ENCODE measurements around the gene KCNN4. TPM values are rescaled to one million over a fixed set of nuclear protein-coding genes. Genes with fewer than 3 reads are reported as not detected.

The KCNN4 gene
- total RNA-seq, 5 donors from 2014 or later (not counting 1 experiment from before 2014, with no cell fraction given): 21.9 to 90.1 (median 37.6) TPM

DNA sequence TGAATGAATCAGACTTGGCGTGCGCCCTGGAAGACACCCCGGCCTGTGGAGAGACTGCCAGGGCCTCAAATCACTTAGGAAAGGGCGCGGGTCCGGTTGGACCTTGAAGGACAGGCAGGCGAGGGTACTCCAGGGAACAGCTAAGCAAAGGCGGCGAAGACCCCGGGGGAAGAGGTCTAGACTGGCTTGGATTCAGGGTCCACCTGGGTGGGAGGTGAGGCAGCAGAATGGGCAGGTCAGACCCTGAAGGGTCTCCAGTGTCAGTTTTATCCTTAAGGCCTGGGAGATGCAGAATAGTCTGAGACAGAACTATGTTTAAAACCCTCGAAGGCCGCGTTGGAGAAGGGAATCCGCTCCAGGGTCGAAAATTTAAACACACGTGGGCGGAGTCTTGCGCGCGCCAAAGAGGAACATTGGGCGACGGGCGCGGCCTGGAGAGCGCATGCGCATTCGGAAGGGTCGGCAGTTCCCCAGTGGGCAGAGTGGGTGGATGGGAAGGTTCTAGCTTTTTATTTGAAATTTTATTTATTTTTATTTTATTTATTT lies 25.4 kb downstream of the KCNN4 start:
- H3K9me3 ChIP-seq: no peaks in the 10 kb centered on the region
- Mint-ChIP-seq H3K9me3 (no peaks in the 10 kb centered on the region), H3K4me1 (peaks cover 38 to 54% (median 40%) of the 10 kb centered on the region in 3 donors), H3K4me3 (peak overlapping the region; percentile 94 to 98 (median 98)), H3K27ac (peak overlapping the region; percentile 97 to 98), H3K27me3 (no peaks in the 10 kb centered on the region), H3K36me3 (peaks cover 10% of the 10 kb centered on the region)
- POLR2A ChIA-PET: interaction anchor here (0.6 to 1.0 kb wide), 3 partner anchors 227 to 297 kb away, joined by 3 to 5 read pairs (median 4); no protein-coding TSS in a partner anchor
- ATAC-seq (replicated peaks in 1 of 4) (peak; percentile 20 to 37 (median 26)), DNase-seq (peak; percentile 41 to 86 (median 65))
- H3K36me3 ChIP-seq (ENCODE audit: control insufficient read depth in 2 of 2, extremely low read depth in 1 of 2, insufficient read depth in 1 of 2, low read length in 1 of 2): peaks cover 8 to 10% of the 10 kb centered on the region in 2 donors
- H3K27me3 ChIP-seq (replicated peaks in 1 of 2; ENCODE audit: control insufficient read depth in 2 of 2, extremely low read depth in 1 of 2, insufficient read depth in 2 of 2, low read length in 1 of 2): no peaks in the 10 kb centered on the region
- CTCF ChIA-PET: interaction anchor here (0.6 to 2.3 kb wide), 8 partner anchors 9 to 200 kb away, joined by 3 to 13 read pairs (median 4); no protein-coding TSS in a partner anchor
- WGBS (ENCODE audit: insufficient coverage): 0% methylated on average over 19 of the region's 28 CpGs
- H3K27ac ChIP-seq (ENCODE audit: low read length): peak overlapping the region; percentile 95
- peak overlapping the region; percentile 75 to 91 for H3K4me3 ChIP-seq (ENCODE audit: control insufficient read depth in 1 of 2, extremely low read depth in 1 of 2, low read length in 1 of 2)
- H3K4me1 ChIP-seq (ENCODE audit: control insufficient read depth in 1 of 2, extremely low read depth in 1 of 2, insufficient read depth in 2 of 2, low read length in 2 of 2): peaks cover 2 to 35% of the 10 kb centered on the region in 2 experiments

DNA sequence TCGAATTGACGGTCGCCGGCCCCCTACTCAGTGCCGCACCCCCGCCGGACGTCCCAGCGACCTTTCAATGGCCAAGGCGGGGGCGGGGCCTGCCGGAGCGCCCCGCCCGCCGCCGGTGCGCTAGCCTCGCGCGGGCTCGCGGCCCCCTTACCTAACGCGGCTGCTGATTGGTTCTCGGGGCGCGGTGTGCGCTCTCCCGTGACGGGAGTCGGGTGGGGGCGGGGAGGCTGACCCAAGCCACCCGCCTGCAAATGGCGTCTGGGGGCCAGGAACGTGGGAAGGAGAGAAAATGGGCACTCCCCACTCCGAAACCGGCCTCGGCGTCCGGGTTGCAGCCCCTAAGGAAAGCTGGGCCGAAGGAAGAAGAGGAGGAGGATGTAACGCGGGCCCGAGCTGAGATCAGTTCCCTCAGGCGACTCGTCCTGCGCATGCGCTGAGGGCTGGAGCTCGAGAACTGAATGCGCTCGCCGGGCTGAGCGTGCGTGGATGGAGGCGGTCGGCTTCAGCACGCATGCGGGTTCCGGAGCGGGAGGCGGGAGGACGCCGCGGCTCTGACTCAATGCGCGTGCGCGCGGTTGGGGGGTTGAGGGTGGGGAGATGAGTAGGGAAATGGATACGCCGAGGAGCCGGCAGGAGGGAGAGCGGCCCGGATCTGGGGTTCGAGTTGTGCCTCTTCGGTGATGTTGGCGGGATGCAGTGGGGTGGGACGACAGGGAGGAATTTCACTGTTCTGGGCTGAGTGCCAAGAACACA lies 26.1 kb downstream of the KCNN4 start, which contains the start of gene SMG9:
SMG9 (minus strand) TSS at position 460 of the 753 bp plus-strand sequence. CDS start 4,221 bp downstream, outside the sequence.
- WGBS (ENCODE audit: insufficient coverage): under 1% methylated on average over 67 of the region's 79 CpGs
- H3K4me1 ChIP-seq (ENCODE audit: control insufficient read depth in 1 of 2, extremely low read depth in 1 of 2, insufficient read depth in 2 of 2, low read length in 2 of 2): peaks cover 2 to 35% of the 10 kb centered on the region in 2 experiments
- H3K4me1 Mint-ChIP-seq: peaks cover 38 to 58% (median 45%) of the 10 kb centered on the region in 3 donors

DNA sequence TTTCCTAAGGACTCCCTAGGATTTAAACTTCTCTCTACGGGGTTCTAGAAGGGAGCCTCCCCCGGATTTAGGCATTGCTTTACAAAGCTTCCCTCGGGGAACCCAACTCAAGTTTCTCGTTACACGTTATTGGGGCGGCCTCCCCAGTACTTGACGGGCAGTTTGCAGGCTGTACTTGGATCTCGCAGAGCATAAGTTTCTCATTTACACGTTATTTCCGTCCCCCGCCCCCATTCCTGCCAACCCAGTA lies 26.6 kb downstream of the KCNN4 start:
- no peaks in the 10 kb centered on the region for H3K9me3 Mint-ChIP-seq
- 1% methylated on average over 11 of the region's 11 CpGs for WGBS (ENCODE audit: insufficient coverage)
- Histone ChIP-seq H3K36me3 (ENCODE audit: control insufficient read depth in 2 of 2, extremely low read depth in 1 of 2, insufficient read depth in 1 of 2, low read length in 1 of 2) (peaks cover 9 to 22% of the 10 kb centered on the region in 2 donors), H3K4me1 (ENCODE audit: control insufficient read depth in 1 of 2, extremely low read depth in 1 of 2, insufficient read depth in 2 of 2, low read length in 2 of 2) (peaks cover 2 to 35% of the 10 kb centered on the region in 2 experiments), H3K4me3 (ENCODE audit: control insufficient read depth in 1 of 2, extremely low read depth in 1 of 2, low read length in 1 of 2) (peak overlapping the region; percentile 75 to 91), H3K27ac (ENCODE audit: low read length) (peak overlapping the region; percentile 95), H3K9me3 (no peaks in the 10 kb centered on the region), H3K27me3 (replicated peaks in 1 of 2; ENCODE audit: control insufficient read depth in 2 of 2, extremely low read depth in 1 of 2, insufficient read depth in 2 of 2, low read length in 1 of 2) (no peaks in the 10 kb centered on the region)
- peak overlapping the region; percentile 87 to 98 for H3K27ac Mint-ChIP-seq
- no peaks in the 10 kb centered on the region for H3K27me3 Mint-ChIP-seq
- peaks cover 20% of the 10 kb centered on the region for H3K36me3 Mint-ChIP-seq
- ChIA-PET CTCF (interaction anchor here in 1 of 2 donors (0.9 to 2.3 kb wide), 5 partner anchors 9 to 86 kb away, joined by 4 to 13 read pairs (median 5); no protein-coding TSS in a partner anchor), POLR2A (interaction anchor here (0.6 to 1.0 kb wide), 4 partner anchors 11 to 290 kb away, joined by 3 to 4 read pairs (median 4); no protein-coding TSS in a partner anchor)
- ATAC-seq (replicated peaks in 1 of 4) (no peak), DNase-seq (no peak)
- peaks cover 38 to 56% (median 45%) of the 10 kb centered on the region in 3 donors for H3K4me1 Mint-ChIP-seq
- peak overlapping the region; percentile 94 to 98 (median 98) for H3K4me3 Mint-ChIP-seq

More for the DNA sequence above, 26.1 kb downstream of the KCNN4 start, which contains the start of gene SMG9:
- CTCF ChIA-PET: interaction anchor here (0.6 to 2.3 kb wide), 8 partner anchors 8 to 200 kb away, joined by 3 to 13 read pairs (median 4); no protein-coding TSS in a partner anchor
- peaks cover 8 to 17% of the 10 kb centered on the region in 2 donors for H3K36me3 ChIP-seq (ENCODE audit: control insufficient read depth in 2 of 2, extremely low read depth in 1 of 2, insufficient read depth in 1 of 2, low read length in 1 of 2)
- Mint-ChIP-seq H3K36me3 (peaks cover 17% of the 10 kb centered on the region), H3K4me3 (peak within 1 kb of the TSS; percentile 94 to 98 (median 98)), H3K9me3 (no peaks in the 10 kb centered on the region), H3K27me3 (no peaks in the 10 kb centered on the region), H3K27ac (peak within 1 kb of the TSS; percentile 97 to 98)
- POLR2A ChIA-PET: interaction anchor here (0.6 to 1.0 kb wide), 7 partner anchors 10 to 296 kb away, joined by 3 to 5 read pairs (median 4); no protein-coding TSS in a partner anchor
- peak; percentile 96 to 100 (median 98) for DNase-seq
- peak; percentile 85 to 90 (median 88) for ATAC-seq (replicated peaks in 1 of 4)
- no peaks in the 10 kb centered on the region for H3K27me3 ChIP-seq (replicated peaks in 1 of 2; ENCODE audit: control insufficient read depth in 2 of 2, extremely low read depth in 1 of 2, insufficient read depth in 2 of 2, low read length in 1 of 2)
- peak within 1 kb of the TSS; percentile 75 to 91 for H3K4me3 ChIP-seq (ENCODE audit: control insufficient read depth in 1 of 2, extremely low read depth in 1 of 2, low read length in 1 of 2)
- peak within 1 kb of the TSS; percentile 95 for H3K27ac ChIP-seq (ENCODE audit: low read length)
- H3K9me3 ChIP-seq: no peaks in the 10 kb centered on the region

DNA sequence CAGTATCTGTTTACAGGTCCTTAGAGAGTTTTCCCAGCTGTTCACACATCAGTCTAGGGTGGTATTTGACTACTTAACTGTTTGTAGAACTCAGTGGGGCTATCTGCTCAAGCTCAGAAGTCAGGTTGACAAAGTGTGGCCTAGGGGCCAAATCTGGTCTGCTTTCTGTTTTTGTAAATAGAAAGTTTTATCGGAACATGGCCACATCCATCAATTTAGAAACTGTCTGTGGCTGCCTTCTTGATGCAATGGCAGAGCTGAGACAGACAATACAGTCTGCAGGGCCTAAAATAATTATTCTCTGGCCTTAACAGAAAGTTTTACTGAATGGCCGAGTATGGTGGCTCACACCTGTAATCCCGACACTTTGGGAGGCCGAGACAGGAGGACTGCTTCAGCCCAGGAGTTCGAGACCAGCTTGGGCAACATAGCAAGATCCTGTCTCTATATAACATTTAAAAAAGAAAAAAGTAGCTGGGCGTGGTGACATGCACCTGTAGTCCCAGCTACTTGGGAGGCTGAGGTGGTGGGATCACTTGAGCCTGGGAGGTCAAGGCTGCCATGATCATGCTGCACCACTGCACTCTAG lies 28.4 kb downstream of the KCNN4 start:
- ATAC-seq (replicated peaks in 1 of 4) (no peak), DNase-seq (no peak)
- Histone ChIP-seq H3K27me3 (replicated peaks in 1 of 2; ENCODE audit: control insufficient read depth in 2 of 2, extremely low read depth in 1 of 2, insufficient read depth in 2 of 2, low read length in 1 of 2) (no peaks in the 10 kb centered on the region), H3K4me3 (ENCODE audit: control insufficient read depth in 1 of 2, extremely low read depth in 1 of 2, low read length in 1 of 2) (no peak overlapping the region), H3K9me3 (no peaks in the 10 kb centered on the region), H3K4me1 (ENCODE audit: control insufficient read depth in 1 of 2, extremely low read depth in 1 of 2, insufficient read depth in 2 of 2, low read length in 2 of 2) (peaks cover 2 to 45% of the 10 kb centered on the region in 2 experiments), H3K36me3 (ENCODE audit: control insufficient read depth in 2 of 2, extremely low read depth in 1 of 2, insufficient read depth in 1 of 2, low read length in 1 of 2) (peaks cover 19 to 39% of the 10 kb centered on the region in 2 donors), H3K27ac (ENCODE audit: low read length) (peak overlapping the region; percentile 95)
- Mint-ChIP-seq H3K27ac (peak overlapping the region in 1 of 2 donors; percentile 72), H3K9me3 (no peaks in the 10 kb centered on the region), H3K4me1 (peaks cover 42 to 63% (median 45%) of the 10 kb centered on the region in 3 donors), H3K36me3 (peaks cover 32% of the 10 kb centered on the region), H3K27me3 (no peaks in the 10 kb centered on the region), H3K4me3 (no peak overlapping the region)
- CTCF ChIA-PET: interaction anchor here in 1 of 2 donors (1.0 kb wide), 1 partner anchor 84 kb away, joined by 3 read pairs; no protein-coding TSS in a partner anchor
- POLR2A ChIA-PET: no interaction called here
- WGBS (ENCODE audit: insufficient coverage): 67% methylated on average over 1 of the region's 6 CpGs

DNA sequence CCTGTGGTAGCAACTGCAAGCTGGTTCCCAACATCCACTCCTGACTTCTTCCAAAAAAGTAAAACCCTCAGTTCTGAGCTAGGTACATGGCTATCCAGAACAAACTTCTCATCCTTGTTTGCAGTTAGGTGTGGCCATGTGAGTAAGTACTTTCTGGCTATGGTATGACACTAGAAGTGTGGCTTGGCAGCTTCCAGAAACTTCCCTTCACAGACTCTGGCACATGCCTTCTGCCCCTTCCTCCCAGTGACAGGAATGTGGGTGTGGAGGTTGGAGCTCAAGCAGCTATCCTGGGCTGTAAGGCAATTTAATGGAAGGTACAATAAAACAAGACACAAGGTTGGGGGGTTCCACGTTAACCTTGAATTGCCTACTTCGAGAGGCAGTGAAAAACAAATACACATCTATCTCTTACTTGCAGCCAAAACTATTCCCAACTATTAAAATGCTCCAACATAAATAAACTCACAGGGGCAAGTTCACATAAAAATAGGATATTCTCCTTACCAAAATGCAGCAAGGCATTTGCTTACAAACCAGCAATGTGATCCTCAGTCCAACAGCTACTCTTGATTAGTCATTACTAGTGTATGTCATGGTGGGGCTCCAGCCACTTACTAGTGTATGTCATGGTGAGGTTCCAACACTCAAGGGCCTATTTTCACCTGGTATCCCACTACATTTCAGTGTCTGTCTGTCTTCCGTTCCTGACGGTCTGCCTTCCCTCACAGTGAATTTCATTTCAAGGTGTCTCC lies 29.1 kb downstream of the KCNN4 start:
- Mint-ChIP-seq H3K36me3 (peaks cover 36% of the 10 kb centered on the region), H3K4me1 (peaks cover 42 to 61% (median 45%) of the 10 kb centered on the region in 3 donors), H3K27me3 (no peaks in the 10 kb centered on the region), H3K27ac (peak overlapping the region; percentile 72 to 74), H3K4me3 (no peak overlapping the region), H3K9me3 (no peaks in the 10 kb centered on the region)
- CTCF ChIA-PET: interaction anchor here in 1 of 2 donors (0.5 kb wide), 1 partner anchor 78 kb away, joined by 4 read pairs; no protein-coding TSS in a partner anchor
- WGBS (ENCODE audit: insufficient coverage): 100% methylated on average over 1 of the region's 4 CpGs
- H3K36me3 ChIP-seq (ENCODE audit: control insufficient read depth in 2 of 2, extremely low read depth in 1 of 2, insufficient read depth in 1 of 2, low read length in 1 of 2): peaks cover 19 to 46% of the 10 kb centered on the region in 2 donors
- H3K9me3 ChIP-seq: no peaks in the 10 kb centered on the region
- DNase-seq (no peak), ATAC-seq (replicated peaks in 1 of 4) (no peak)
- H3K4me3 ChIP-seq (ENCODE audit: control insufficient read depth in 1 of 2, extremely low read depth in 1 of 2, low read length in 1 of 2): no peak overlapping the region
- H3K27me3 ChIP-seq (replicated peaks in 1 of 2; ENCODE audit: control insufficient read depth in 2 of 2, extremely low read depth in 1 of 2, insufficient read depth in 2 of 2, low read length in 1 of 2): no peaks in the 10 kb centered on the region
- POLR2A ChIA-PET: no interaction called here
- H3K4me1 ChIP-seq (ENCODE audit: control insufficient read depth in 1 of 2, extremely low read depth in 1 of 2, insufficient read depth in 2 of 2, low read length in 2 of 2): peaks cover 2 to 47% of the 10 kb centered on the region in 2 experiments
- no peak overlapping the region for H3K27ac ChIP-seq (ENCODE audit: low read length)
